ENCODE measurements around the gene MBD3. TPM values are rescaled to one million over a fixed set of nuclear protein-coding genes. Genes with fewer than 3 reads are reported as not detected.

The MBD3 gene
- total RNA-seq, 1 donor from 2014 or later = 115 TPM

GRCh38 chr19:1567116-1567847, 25.4 kb downstream of the MBD3 start:
- DNase-seq (ENCODE audit: low read depth) = no peak
- TF ChIP-seq CTCF (conservative IDR thresholded peaks at IDR 0.05; ENCODE audit: low read depth, low read length) = no peak
- peak overlapping the region; percentile 80 for H3K4me3 ChIP-seq (ENCODE audit: low read depth, low read length)

- no peak for DNase-seq (ENCODE audit: low read depth)
- peak overlapping the region; percentile 80 for H3K4me3 ChIP-seq (ENCODE audit: low read depth, low read length)
- no peak for TF ChIP-seq CTCF (conservative IDR thresholded peaks at IDR 0.05; ENCODE audit: low read depth, low read length)
Observed at GRCh38 chr19:1566392-1567115, 26.1 kb downstream of the MBD3 start.

- DNase-seq (ENCODE audit: low read depth) = no peak
- no peak overlapping the region for H3K4me3 ChIP-seq (ENCODE audit: low read depth, low read length)
- TF ChIP-seq CTCF (conservative IDR thresholded peaks at IDR 0.05; ENCODE audit: low read depth, low read length) = no peak
Observed at GRCh38 chr19:1563251-1563650, 29.4 kb downstream of the MBD3 start.

- DNase-seq (ENCODE audit: low read depth) = no peak
- no peak overlapping the region for H3K4me3 ChIP-seq (ENCODE audit: low read depth, low read length)
- TF ChIP-seq CTCF (conservative IDR thresholded peaks at IDR 0.05; ENCODE audit: low read depth, low read length) = no peak
Observed at GRCh38 chr19:1561236-1561842, 31.3 kb downstream of the MBD3 start.

GRCh38 chr19:1560286-1560882, 32.3 kb downstream of the MBD3 start:
- no peak for DNase-seq (ENCODE audit: low read depth)
- no peak for TF ChIP-seq CTCF (conservative IDR thresholded peaks at IDR 0.05; ENCODE audit: low read depth, low read length)
- no peak overlapping the region for H3K4me3 ChIP-seq (ENCODE audit: low read depth, low read length)

- TF ChIP-seq CTCF (conservative IDR thresholded peaks at IDR 0.05; ENCODE audit: low read depth, low read length) = no peak
- no peak overlapping the region for H3K4me3 ChIP-seq (ENCODE audit: low read depth, low read length)
- DNase-seq (ENCODE audit: low read depth) = no peak
Observed at GRCh38 chr19:1558552-1558951, 34.1 kb downstream of the MBD3 start.
